HEK293 (cell line): ENCODE results near the gene RPS6KA1.

Source experiments
- CTCF ChIA-PET: fragments of 350-600 bp; formaldehyde crosslinking; extraction: SDS; loops from one replicate; lab custom pipeline; 2021; ENCODE audit warnings: antibody characterized with exemption; lab: Yijun Ruan, JAX
- POLR2A ChIA-PET: fragments of 300-600 bp; formaldehyde crosslinking; extraction: SDS; loops from one replicate; lab custom pipeline; 2020; ENCODE audit warnings: antibody characterized with exemption, inconsistent platforms; lab: Yijun Ruan, JAX
- H3K27ac ChIP-seq: fragments of 200-500 bp; sonication (Bioruptor generic); 2 replicates; pipeline ENCODE4 v1.5.1; 2014; ENCODE audit warnings: low read depth, low read length, control low read depth, inconsistent platforms; ENCODE audit errors: extremely low read depth
- H3K36me3 ChIP-seq, 2 experiments: fragments of 200-500 bp in 1 of 2; sonication (Bioruptor generic) in 1 of 2; 1 replicate in 1 of 2; 2 replicates in 1 of 2; pipeline ENCODE4 v1.5.1; 2014 to 2017; ENCODE audit warnings: inconsistent platforms in 2 of 2, low read length in 2 of 2; ENCODE audit not compliant: control insufficient read depth in 2 of 2, insufficient read depth in 1 of 2
- H3K4me1 ChIP-seq: fragments of 200-500 bp; sonication (Bioruptor generic); 2 replicates; pipeline ENCODE4 v1.5.1; 2014; ENCODE audit warnings: mild to moderate bottlenecking, low read length, inconsistent platforms; ENCODE audit not compliant: control insufficient read depth, insufficient read depth
- H3K4me3 ChIP-seq: 2 replicates; pipeline ENCODE4 v1.5.1; 2011; ENCODE audit warnings: low read depth, mild to moderate bottlenecking, control low read depth, low read length, moderate library complexity
- H3K9me3 ChIP-seq: fragments of 200-500 bp; sonication (Bioruptor generic); 2 replicates; pipeline ENCODE4 v1.5.1; 2014; ENCODE audit warnings: low read depth, low read length, inconsistent platforms; ENCODE audit not compliant: control insufficient read depth, insufficient read depth
- PRDM1 ChIP-seq: fragments of 450-650 bp; formaldehyde crosslinking; IDR thresholded peaks from 2 replicates; pipeline ENCODE4; 2016; ENCODE audit warnings: missing biosample characterization, missing genetic modification characterization
- TRIM28 ChIP-seq: IDR thresholded peaks from 2 replicates; pipeline ENCODE4 v1.6.1; 2011; ENCODE audit warnings: low read length, control low read depth, borderline replicate concordance
- ZEB2 ChIP-seq: fragments of 450-650 bp; formaldehyde crosslinking; IDR thresholded peaks from 2 replicates; pipeline ENCODE4 v1.5.1; 2016; ENCODE audit warnings: missing biosample characterization, missing genetic modification characterization
- ZFP3 ChIP-seq: fragments of 450-650 bp; formaldehyde crosslinking; IDR thresholded peaks from 2 replicates; pipeline ENCODE4 v1.5.1; 2016; ENCODE audit warnings: low read depth, missing biosample characterization, missing genetic modification characterization
- ZNF140 ChIP-seq: fragments of 450-650 bp; formaldehyde crosslinking; IDR thresholded peaks from 2 replicates; pipeline ENCODE4 v1.5.1; 2016; ENCODE audit warnings: missing biosample characterization, missing genetic modification characterization
- ZNF324 ChIP-seq: fragments of 450-650 bp; formaldehyde crosslinking; IDR thresholded peaks from 2 replicates; pipeline ENCODE4 v1.5.1; 2016; ENCODE audit warnings: missing biosample characterization, missing genetic modification characterization
- ZNF48 ChIP-seq: fragments of 450-650 bp; formaldehyde crosslinking; IDR thresholded peaks from 2 replicates; pipeline ENCODE4 v1.5.1; 2016; ENCODE audit warnings: missing biosample characterization, missing genetic modification characterization
- ZNF510 ChIP-seq: fragments of 450-650 bp; formaldehyde crosslinking; IDR thresholded peaks from 2 replicates; pipeline ENCODE4 v1.5.1; 2018; ENCODE audit warnings: mild to moderate bottlenecking, missing genetic modification characterization, missing biosample characterization; ENCODE audit not compliant: insufficient replicate concordance
- ZNF610 ChIP-seq: fragments of 450-650 bp; formaldehyde crosslinking; IDR thresholded peaks from 2 replicates; pipeline ENCODE4 v1.5.1; 2016; ENCODE audit warnings: missing biosample characterization, missing genetic modification characterization, borderline replicate concordance
- ZNF792 ChIP-seq: fragments of 450-650 bp; formaldehyde crosslinking; IDR thresholded peaks from 2 replicates; pipeline ENCODE4 v1.5.1; 2016; ENCODE audit warnings: missing biosample characterization, missing genetic modification characterization
- TF ChIP-seq, protein P1 (sequence below): fragments of 450-650 bp; IDR thresholded peaks from 2 replicates; pipeline ENCODE4 v1.5.1; 2018; ENCODE audit warnings: missing biosample characterization, missing genetic modification characterization
- TF ChIP-seq, protein P2 (sequence below): fragments of 450-650 bp; formaldehyde crosslinking; IDR thresholded peaks from 2 replicates; pipeline ENCODE4 v1.5.1; 2016; ENCODE audit warnings: missing biosample characterization, missing genetic modification characterization
- TF ChIP-seq, protein P3 (sequence below): fragments of 450-650 bp; formaldehyde crosslinking; IDR thresholded peaks from 2 replicates; pipeline ENCODE4 v1.5.1; 2016; ENCODE audit warnings: missing biosample characterization, missing genetic modification characterization
- TF ChIP-seq, protein P4 (sequence below): fragments of 450-650 bp; formaldehyde crosslinking; IDR thresholded peaks from 2 replicates; pipeline ENCODE4 v1.5.1; 2016; ENCODE audit warnings: missing biosample characterization, missing genetic modification characterization, low read depth
- TF ChIP-seq, protein P5 (sequence below): fragments of 450-650 bp; IDR thresholded peaks from 2 replicates; pipeline ENCODE4 v1.5.1; 2018; ENCODE audit warnings: missing biosample characterization, mild to moderate bottlenecking, missing genetic modification characterization

The RPS6KA1 gene

DNA sequence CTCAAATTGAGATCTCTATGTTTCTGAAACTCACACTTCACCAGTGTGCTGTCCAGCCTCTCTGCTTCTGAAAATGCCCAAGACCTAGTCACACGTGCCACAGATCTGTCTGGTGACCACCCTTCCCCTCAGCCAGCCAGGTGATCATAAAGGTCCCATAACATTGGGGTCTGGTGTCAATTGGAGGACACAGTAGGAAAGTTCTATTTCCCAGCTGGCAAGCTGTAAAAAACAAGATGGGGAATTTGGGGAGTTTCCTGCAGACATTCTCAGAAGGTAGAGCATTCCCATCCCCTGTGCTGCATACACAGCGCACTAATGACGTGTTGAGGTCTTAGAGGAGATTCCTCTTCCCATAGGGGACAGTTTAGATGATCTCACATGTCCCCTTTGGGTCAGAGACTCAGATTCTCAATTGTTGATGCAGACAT, 50.1 kb downstream of the RPS6KA1 start:
- peaks cover 0 to 9% of the 10 kb centered on the region in 2 experiments; a peak in 1 of 3 replicates for H3K36me3 ChIP-seq
- no peak for TF ChIP-seq ZNF792 (tag by site-specific recombination)
- no peak for TF ChIP-seq PRDM1 (tag by site-specific recombination)
- TF ChIP-seq, protein P1, sequence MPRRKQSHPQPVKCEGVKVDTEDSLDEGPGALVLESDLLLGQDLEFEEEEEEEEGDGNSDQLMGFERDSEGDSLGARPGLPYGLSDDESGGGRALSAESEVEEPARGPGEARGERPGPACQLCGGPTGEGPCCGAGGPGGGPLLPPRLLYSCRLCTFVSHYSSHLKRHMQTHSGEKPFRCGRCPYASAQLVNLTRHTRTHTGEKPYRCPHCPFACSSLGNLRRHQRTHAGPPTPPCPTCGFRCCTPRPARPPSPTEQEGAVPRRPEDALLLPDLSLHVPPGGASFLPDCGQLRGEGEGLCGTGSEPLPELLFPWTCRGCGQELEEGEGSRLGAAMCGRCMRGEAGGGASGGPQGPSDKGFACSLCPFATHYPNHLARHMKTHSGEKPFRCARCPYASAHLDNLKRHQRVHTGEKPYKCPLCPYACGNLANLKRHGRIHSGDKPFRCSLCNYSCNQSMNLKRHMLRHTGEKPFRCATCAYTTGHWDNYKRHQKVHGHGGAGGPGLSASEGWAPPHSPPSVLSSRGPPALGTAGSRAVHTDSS (tag by site-specific recombination) = no peak
- TF ChIP-seq, protein P2, sequence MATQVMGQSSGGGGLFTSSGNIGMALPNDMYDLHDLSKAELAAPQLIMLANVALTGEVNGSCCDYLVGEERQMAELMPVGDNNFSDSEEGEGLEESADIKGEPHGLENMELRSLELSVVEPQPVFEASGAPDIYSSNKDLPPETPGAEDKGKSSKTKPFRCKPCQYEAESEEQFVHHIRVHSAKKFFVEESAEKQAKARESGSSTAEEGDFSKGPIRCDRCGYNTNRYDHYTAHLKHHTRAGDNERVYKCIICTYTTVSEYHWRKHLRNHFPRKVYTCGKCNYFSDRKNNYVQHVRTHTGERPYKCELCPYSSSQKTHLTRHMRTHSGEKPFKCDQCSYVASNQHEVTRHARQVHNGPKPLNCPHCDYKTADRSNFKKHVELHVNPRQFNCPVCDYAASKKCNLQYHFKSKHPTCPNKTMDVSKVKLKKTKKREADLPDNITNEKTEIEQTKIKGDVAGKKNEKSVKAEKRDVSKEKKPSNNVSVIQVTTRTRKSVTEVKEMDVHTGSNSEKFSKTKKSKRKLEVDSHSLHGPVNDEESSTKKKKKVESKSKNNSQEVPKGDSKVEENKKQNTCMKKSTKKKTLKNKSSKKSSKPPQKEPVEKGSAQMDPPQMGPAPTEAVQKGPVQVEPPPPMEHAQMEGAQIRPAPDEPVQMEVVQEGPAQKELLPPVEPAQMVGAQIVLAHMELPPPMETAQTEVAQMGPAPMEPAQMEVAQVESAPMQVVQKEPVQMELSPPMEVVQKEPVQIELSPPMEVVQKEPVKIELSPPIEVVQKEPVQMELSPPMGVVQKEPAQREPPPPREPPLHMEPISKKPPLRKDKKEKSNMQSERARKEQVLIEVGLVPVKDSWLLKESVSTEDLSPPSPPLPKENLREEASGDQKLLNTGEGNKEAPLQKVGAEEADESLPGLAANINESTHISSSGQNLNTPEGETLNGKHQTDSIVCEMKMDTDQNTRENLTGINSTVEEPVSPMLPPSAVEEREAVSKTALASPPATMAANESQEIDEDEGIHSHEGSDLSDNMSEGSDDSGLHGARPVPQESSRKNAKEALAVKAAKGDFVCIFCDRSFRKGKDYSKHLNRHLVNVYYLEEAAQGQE = peak; percentile 63
- H3K4me3 ChIP-seq = no peak overlapping the region
- H3K4me1 ChIP-seq = no peaks in the 10 kb centered on the region
- CTCF ChIA-PET = no interaction called here
- H3K27ac ChIP-seq = no peak overlapping the region
- POLR2A ChIA-PET = no interaction called here
- no peaks in the 10 kb centered on the region for H3K9me3 ChIP-seq

DNA sequence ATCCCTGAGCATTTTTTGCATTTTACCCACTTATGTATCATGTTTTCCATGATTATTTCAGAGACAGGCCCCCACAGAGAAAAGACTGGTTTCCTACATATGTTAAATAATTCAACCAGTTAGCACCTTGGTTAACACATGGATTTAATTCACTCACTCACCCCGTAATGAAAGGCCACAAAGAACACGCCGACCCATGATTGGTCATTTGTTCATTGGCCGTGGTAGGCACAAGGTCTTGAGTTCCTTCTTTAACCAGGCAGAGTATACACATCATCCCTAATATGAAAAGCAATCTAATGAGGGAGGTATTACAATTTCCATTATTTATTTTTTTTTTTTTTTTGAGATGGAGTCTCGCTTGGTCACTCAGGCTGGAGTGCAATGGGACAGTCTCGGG, 50.6 kb downstream of the RPS6KA1 start:
- no peak overlapping the region for H3K4me3 ChIP-seq
- H3K9me3 ChIP-seq = no peaks in the 10 kb centered on the region
- ChIA-PET CTCF (no interaction called here), POLR2A (no interaction called here)
- no peak overlapping the region for H3K27ac ChIP-seq
- TF ChIP-seq, protein P1 (tag by site-specific recombination) = no peak
- no peak for TF ChIP-seq ZNF610 (tag by site-specific recombination)
- TF ChIP-seq, protein P3, sequence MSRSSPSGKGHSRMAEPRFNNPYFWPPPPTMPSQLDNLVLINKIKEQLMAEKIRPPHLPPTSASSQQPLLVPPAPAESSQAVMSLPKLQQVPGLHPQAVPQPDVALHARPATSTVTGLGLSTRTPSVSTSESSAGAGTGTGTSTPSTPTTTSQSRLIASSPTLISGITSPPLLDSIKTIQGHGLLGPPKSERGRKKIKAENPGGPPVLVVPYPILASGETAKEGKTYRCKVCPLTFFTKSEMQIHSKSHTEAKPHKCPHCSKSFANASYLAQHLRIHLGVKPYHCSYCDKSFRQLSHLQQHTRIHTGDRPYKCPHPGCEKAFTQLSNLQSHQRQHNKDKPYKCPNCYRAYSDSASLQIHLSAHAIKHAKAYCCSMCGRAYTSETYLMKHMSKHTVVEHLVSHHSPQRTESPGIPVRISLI = no peak
- TF ChIP-seq ZEB2 (tag by site-specific recombination) = no peak
- TF ChIP-seq, protein P4, sequence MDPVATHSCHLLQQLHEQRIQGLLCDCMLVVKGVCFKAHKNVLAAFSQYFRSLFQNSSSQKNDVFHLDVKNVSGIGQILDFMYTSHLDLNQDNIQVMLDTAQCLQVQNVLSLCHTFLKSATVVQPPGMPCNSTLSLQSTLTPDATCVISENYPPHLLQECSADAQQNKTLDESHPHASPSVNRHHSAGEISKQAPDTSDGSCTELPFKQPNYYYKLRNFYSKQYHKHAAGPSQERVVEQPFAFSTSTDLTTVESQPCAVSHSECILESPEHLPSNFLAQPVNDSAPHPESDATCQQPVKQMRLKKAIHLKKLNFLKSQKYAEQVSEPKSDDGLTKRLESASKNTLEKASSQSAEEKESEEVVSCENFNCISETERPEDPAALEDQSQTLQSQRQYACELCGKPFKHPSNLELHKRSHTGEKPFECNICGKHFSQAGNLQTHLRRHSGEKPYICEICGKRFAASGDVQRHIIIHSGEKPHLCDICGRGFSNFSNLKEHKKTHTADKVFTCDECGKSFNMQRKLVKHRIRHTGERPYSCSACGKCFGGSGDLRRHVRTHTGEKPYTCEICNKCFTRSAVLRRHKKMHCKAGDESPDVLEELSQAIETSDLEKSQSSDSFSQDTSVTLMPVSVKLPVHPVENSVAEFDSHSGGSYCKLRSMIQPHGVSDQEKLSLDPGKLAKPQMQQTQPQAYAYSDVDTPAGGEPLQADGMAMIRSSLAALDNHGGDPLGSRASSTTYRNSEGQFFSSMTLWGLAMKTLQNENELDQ (tag by site-specific recombination) = no peak
- TF ChIP-seq ZNF510 (tag by site-specific recombination) = no peak
- no peak for TF ChIP-seq ZNF324 (tag by site-specific recombination)
- TF ChIP-seq TRIM28 = no peak
- TF ChIP-seq ZFP3 (tag by site-specific recombination) = no peak
- TF ChIP-seq ZNF140 = no peak
- TF ChIP-seq, protein P5, sequence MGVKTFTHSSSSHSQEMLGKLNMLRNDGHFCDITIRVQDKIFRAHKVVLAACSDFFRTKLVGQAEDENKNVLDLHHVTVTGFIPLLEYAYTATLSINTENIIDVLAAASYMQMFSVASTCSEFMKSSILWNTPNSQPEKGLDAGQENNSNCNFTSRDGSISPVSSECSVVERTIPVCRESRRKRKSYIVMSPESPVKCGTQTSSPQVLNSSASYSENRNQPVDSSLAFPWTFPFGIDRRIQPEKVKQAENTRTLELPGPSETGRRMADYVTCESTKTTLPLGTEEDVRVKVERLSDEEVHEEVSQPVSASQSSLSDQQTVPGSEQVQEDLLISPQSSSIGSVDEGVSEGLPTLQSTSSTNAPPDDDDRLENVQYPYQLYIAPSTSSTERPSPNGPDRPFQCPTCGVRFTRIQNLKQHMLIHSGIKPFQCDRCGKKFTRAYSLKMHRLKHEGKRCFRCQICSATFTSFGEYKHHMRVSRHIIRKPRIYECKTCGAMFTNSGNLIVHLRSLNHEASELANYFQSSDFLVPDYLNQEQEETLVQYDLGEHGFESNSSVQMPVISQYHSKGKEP = no peak
- no peak for TF ChIP-seq ZNF48
- H3K36me3 ChIP-seq = peaks cover 0 to 5% of the 10 kb centered on the region in 2 experiments; a peak in 1 of 3 replicates
- H3K4me1 ChIP-seq = no peaks in the 10 kb centered on the region
